HG03432 (cell line): ENCODE results near the gene PERM1.
"Not testable (repeated sequence)": the region's sequence is repeated elsewhere in the genome, so short reads cannot be mapped to it uniquely, and the experiment has no call there.

Experiments used
- ATAC-seq: cut with Tn5 transposase; IDR thresholded peaks from one replicate; pipeline ENCODE4 v1.9.1; 2021; ENCODE audit warnings: mild to moderate bottlenecking, moderate library complexity; ENCODE audit not compliant: unreplicated experiment

Gene PERM1

GRCh38 chr1:997993-998744 is 16.3 kb upstream of the PERM1 start:
- no peak for ATAC-seq

DNA sequence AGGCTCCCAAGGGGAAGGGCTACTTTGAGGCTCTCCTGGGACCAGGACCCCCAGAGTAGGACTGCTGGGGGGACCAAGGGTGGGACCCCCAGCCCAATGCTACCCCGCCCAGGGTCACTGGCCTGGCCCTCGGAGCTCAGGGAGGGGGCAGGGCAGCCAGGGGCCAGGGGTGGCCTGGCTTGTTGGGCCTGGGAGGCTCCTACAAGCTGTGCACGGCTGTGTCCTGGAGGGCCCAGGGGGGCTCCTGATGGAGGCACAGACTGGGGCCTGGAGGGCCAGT is 15.8 kb upstream of the PERM1 start:
- no peak for ATAC-seq

DNA sequence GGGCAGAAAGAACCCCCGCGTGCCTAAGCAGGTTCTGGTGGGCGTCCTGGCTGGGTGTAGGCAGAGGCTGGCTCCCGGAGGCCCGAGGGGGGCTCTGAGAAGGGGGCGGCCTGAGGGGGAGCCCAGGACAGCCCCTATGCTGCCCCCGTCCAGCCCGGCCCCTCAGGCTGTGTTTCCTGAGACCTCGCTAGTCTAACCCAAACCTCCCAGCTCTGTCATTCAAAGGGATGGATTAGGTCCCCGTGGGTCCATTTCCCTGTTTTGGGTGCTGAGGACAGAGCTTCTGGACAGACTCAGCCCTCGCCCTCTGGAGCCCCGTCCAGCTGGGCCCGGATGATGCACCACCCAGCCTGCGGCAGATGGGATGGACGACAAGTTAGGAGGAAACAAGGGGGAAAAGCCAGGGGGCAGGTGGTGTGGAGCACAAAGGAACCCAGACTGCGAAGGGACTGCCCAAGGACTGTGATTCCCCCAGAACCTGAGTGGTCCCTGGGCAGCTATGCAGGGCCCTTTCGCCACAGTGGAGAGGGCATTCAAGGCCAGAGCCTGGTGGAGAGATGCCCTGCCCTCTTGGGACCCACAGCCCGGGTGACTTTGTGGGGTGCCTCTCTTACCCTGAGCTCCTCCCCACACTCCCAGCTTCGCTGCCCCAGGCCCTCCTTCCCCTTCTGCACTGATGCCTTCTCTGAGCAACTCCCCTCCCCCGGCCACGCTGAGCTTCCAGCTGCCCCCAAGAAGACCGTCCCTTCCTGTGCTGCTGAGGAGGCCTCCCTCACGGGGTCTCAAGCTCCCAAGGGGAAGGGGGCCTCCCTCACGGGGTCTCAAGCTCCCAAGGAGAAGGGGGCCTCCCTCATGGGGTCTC is 15.2 kb upstream of the PERM1 start:
- no peak for ATAC-seq

GRCh38 chr1:995665-996633 is 14.1 kb upstream of the PERM1 start:
- no peak for ATAC-seq

- ATAC-seq = not testable (repeated sequence)
These were observed 12.7 kb upstream of the PERM1 start for GRCh38 chr1:994546-994945.

DNA sequence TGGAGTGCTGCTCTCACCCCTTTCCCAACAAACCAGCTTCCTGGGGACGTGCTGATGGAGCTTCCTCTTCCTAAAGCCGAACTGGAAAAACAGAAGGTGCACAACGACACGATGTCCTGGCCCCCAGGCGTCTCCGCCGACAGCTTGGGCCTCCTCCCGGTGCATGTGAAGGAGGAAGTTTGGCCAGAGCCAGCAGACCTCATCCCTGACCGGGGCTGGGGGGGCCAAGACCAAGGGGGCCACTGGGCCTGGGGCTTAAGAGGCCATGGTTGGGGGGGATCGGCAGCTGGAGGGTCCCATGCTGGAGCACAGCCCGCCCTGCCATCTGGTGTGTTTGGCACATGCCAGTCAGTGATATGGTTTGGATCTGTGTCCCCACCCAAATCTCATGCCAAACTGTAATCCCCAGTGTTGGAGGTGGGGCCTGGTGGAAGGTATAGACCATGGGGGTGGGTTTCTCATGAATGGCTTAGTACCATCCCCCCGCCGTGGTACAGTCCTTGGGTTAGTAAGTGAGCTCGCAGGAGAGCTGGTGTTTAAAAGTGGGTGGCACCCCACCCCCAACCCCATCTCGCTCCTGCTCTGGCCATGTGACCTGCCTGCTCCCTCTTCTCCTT is 11.6 kb upstream of the PERM1 start:
- ATAC-seq = no peak

DNA sequence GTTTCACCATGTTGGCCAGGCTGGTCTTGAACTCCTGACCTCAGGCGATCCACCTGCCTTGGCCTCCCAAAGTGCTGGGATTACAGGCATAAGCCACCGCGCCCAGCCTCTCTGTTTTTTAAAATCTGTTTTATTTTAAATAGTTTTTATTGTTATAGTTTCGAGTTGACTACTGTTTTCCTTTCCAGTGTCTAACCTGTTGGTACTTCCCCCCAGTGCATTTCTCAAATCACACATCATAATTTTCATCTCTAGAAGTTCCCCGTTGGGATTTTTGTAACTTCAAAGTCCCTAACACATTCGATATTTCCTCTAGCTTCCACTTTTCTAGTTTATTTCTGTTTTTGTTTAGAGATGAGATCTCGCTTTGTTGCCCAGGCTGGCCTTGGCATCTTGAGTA is 10.5 kb upstream of the PERM1 start:
- no peak for ATAC-seq

DNA sequence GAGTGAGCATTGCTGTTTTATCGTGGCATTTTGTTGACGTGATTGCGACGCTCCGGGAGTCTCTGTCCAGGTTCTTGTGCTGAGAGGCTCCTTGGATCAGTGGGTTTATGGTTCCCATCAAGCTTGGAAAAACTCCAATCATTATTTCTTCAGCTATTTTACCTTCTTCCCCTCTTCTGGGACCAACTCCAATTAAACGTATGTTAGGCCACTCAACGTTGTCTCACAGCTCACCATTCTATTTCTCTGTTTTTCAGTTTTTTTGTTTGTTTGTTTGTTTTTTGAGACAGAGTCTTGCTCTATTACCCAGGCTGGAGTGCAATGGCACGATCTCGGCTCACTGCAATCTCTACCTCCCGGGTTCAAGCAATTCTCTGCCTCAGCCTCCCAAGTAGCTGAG is 10.0 kb upstream of the PERM1 start:
- no peak for ATAC-seq

GRCh38 chr1:991275-991674 is 9.4 kb upstream of the PERM1 start:
- ATAC-seq = not testable (repeated sequence)

GRCh38 chr1:988061-988460 is 6.2 kb upstream of the PERM1 start:
- not testable (repeated sequence) for ATAC-seq

GRCh38 chr1:985126-985525 is 3.2 kb upstream of the PERM1 start:
- no peak for ATAC-seq

GRCh38 chr1:984476-984814 is 2.6 kb upstream of the PERM1 start:
- ATAC-seq = no peak

GRCh38 chr1:983798-984475 is 2.0 kb upstream of the PERM1 start:
- no peak for ATAC-seq

- no peak for ATAC-seq
These were observed 1.0 kb upstream of the PERM1 start for GRCh38 chr1:982765-983436.

DNA sequence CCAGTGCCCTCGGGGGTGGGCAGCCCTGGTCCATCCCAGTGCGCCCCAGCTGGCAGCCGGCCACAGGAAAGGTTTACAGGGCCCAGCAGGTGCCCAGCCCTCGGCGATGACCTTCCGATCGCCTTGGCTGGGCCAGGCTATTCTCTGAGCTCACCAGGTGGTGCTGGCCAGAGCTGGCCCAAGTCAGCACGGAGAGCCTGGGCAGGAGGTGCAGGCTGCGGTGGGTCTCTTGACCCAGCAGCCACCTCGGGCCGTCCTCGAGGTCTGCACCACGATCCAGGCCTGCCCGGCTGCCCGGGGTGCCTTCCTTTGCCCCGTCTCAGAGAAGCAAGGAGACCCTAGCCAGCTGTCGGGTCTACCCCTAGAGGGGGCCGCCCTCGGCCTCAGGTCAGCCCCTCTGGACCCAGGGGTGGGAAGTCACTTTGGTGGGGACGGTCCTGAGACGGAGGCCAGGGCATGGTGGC is 370 bp downstream of the PERM1 start:
- no peak for ATAC-seq

DNA sequence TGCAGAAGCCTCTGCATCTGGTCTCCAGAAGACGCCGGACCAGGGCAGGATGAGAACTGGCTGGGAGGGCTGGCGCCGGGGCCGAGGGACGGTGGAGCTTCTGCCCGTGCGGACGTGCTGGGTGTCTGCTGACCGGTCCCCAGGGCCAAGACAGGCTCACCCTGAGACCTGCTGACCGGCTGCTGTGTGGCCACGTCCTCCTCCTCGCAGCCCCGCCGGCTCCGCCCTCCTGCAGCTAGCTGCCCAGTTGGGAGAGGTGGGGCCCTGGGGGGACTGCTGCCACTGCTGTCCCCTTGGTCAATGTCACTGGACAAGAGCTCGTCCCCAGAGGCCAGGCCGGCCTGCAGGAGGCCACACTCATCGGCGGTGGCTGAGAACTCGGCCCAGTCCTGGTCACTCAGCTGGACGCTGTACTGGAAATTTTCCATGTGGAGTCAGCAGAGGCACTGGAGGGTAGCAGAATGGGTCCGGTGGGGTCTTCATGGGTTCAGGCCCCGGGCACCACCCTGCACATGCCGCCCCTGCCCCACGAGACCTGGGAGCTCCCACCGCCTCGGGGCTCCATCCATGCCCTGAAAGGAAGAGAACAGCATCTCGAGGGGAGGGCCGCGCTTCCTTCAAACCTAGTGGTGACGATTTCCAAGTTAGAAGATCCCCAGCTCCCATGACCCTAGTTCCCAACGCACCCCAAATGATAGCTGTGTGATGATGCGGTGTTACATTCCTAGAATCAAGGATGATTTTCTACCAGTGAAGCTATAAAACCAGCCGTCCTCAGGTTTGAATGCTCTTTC is 1.1 kb downstream of the PERM1 start:
- no peak for ATAC-seq

DNA sequence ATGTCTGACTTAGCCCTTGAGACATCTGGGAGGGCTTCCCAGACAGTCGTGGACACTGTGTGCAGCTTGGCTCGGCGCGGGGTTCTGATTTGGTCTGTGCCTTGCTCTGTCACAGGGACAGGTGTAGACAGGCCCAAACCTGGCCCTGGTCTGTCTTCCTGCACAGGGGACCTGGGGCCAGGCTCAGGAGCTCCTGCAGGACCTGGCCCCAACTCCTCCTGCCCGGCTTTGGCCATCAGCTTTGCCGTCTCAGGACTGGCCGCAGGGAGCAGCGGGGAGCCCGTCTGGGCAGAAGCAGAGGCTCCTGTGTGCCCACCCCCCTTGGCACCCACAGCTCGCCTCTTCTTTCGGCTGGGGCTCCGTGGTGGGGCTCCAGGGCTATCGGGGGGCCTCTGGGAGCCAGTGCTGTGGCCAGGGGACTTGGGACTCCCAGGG is 1.7 kb downstream of the PERM1 start:
- no peak for ATAC-seq

DNA sequence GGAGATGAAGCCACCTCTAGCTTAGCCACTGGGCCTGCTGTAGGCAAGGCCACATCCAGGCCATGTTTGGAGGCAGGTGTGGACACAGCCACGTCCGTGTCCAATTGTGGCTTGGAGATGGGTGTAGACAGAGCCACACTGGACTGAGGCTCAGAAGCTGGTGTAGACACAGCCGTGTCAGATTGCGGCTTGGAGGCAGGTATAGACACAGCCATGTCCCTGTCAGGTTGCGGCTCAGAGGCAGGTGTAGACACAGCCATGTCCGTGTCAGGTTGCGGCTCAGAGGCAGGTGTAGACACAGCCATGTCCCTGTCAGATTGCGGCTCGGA is 2.2 kb downstream of the PERM1 start:
- ATAC-seq = no peak
